SK-N-SH treated with all-trans-retinoic acid at 6 μM for 48 hours (cell line): ENCODE results near the gene TTC39A.
"Not testable (repeated sequence)": the region's sequence is repeated elsewhere in the genome, so short reads cannot be mapped to it uniquely, and the experiment has no call there.

ENCODE experiments used
- ATAC-seq: fragments of 200-7000 bp; cut with Tn5 transposase; 3 replicates; pipeline ENCODE4 v1.9.1; 2020; ENCODE audit warnings: mild to moderate bottlenecking, moderate library complexity
- ARNTL ChIP-seq: fragments of 450-650 bp; formaldehyde crosslinking; IDR thresholded peaks from 2 replicates; pipeline ENCODE4 v1.5.0; 2020; ENCODE audit warnings: low read depth, mild to moderate bottlenecking, moderate library complexity, borderline replicate concordance
- BACH2 ChIP-seq: fragments of 250-450 bp; sonication (Bioruptor Pico); IDR thresholded peaks from 2 replicates; pipeline ENCODE4 v1.9.0; 2021; ENCODE audit warnings: mild to moderate bottlenecking, borderline replicate concordance
- CREB5 ChIP-seq: fragments of 250-450 bp; sonication (Bioruptor Pico); IDR thresholded peaks from 2 replicates; pipeline ENCODE4 v1.5.1; 2020; ENCODE audit warnings: low read depth, mild to moderate bottlenecking, moderate library complexity
- CSRNP3 ChIP-seq: fragments of 250-450 bp; sonication (Bioruptor Pico); IDR thresholded peaks from 2 replicates; pipeline ENCODE4 v1.5.1; 2021; ENCODE audit warnings: mild to moderate bottlenecking, moderate library complexity
- ESRRG ChIP-seq: fragments of 250-450 bp; sonication (Bioruptor Pico); IDR thresholded peaks from 2 replicates; pipeline ENCODE4 v1.6.1; 2021; ENCODE audit warnings: mild to moderate bottlenecking
- GLIS3 ChIP-seq: fragments of 250-450 bp; sonication (Bioruptor Pico); IDR thresholded peaks from 2 replicates; pipeline ENCODE4 v1.5.0; 2020; ENCODE audit warnings: mild to moderate bottlenecking, moderate library complexity
- ISL1 ChIP-seq: fragments of 250-450 bp; sonication (Bioruptor Pico); IDR thresholded peaks from 2 replicates; pipeline ENCODE4 v2.1.2; 2022; ENCODE audit warnings: mild to moderate bottlenecking, moderate library complexity
- OSR1 ChIP-seq: fragments of 250-450 bp; sonication (Bioruptor Pico); IDR thresholded peaks from 2 replicates; pipeline ENCODE4 v1.8.0; 2022; ENCODE audit warnings: moderate library complexity, mild to moderate bottlenecking, inconsistent platforms
- PATZ1 ChIP-seq: fragments of 250-450 bp; sonication (Bioruptor Pico); IDR thresholded peaks from 2 replicates; pipeline ENCODE4 v1.8.0; 2020; ENCODE audit warnings: mild to moderate bottlenecking, moderate library complexity, borderline replicate concordance
- POU6F1 ChIP-seq: fragments of 250-450 bp; sonication (Bioruptor Pico); IDR thresholded peaks from 2 replicates; pipeline ENCODE4 v1.8.0; 2021; ENCODE audit warnings: low read depth, mild to moderate bottlenecking, moderate library complexity, borderline replicate concordance
- PPARA ChIP-seq: fragments of 250-450 bp; sonication (Bioruptor Pico); IDR thresholded peaks from 2 replicates; pipeline ENCODE4 v1.5.0; 2020; ENCODE audit warnings: mild to moderate bottlenecking, borderline replicate concordance
- RARB ChIP-seq: fragments of 250-450 bp; sonication (Bioruptor Pico); IDR thresholded peaks from 2 replicates; pipeline ENCODE4 v1.8.0; 2021; ENCODE audit warnings: mild to moderate bottlenecking, moderate library complexity
- SNAI2 ChIP-seq: fragments of 250-450 bp; sonication (Bioruptor Pico); IDR thresholded peaks from 2 replicates; pipeline ENCODE4 v1.5.0; 2020; ENCODE audit warnings: mild to moderate bottlenecking, moderate library complexity
- TCF4 ChIP-seq: fragments of 250-450 bp; sonication (Bioruptor Pico); IDR thresholded peaks from 2 replicates; pipeline ENCODE4 v1.8.0; 2021; ENCODE audit warnings: mild to moderate bottlenecking, moderate library complexity, borderline replicate concordance
- TOX ChIP-seq: fragments of 250-450 bp; sonication (Bioruptor Pico); IDR thresholded peaks from 2 replicates; pipeline ENCODE4 v1.8.0; 2021; ENCODE audit warnings: mild to moderate bottlenecking, moderate library complexity, borderline replicate concordance
- TSHZ2 ChIP-seq: fragments of 250-450 bp; sonication (Bioruptor Pico); IDR thresholded peaks from 2 replicates; pipeline ENCODE4 v1.5.0; 2020; ENCODE audit warnings: mild to moderate bottlenecking, moderate library complexity
- ZC3H10 ChIP-seq: fragments of 250-450 bp; sonication (Bioruptor Pico); IDR thresholded peaks from 2 replicates; pipeline ENCODE4 v1.5.1; 2021; ENCODE audit warnings: mild to moderate bottlenecking, moderate library complexity
- ZFP3 ChIP-seq: fragments of 250-450 bp; sonication (Bioruptor Pico); IDR thresholded peaks from 2 replicates; pipeline ENCODE4 v1.5.0; 2020; ENCODE audit warnings: mild to moderate bottlenecking, moderate library complexity
- ZFP30 ChIP-seq: fragments of 450-650 bp; formaldehyde crosslinking; IDR thresholded peaks from 2 replicates; pipeline ENCODE4 v1.5.0; 2022; ENCODE audit warnings: mild to moderate bottlenecking, moderate library complexity
- ZNF565 ChIP-seq: fragments of 450-650 bp; formaldehyde crosslinking; conservative IDR thresholded peaks from 2 replicates; pipeline ENCODE4 v1.5.0; 2020; ENCODE audit warnings: low read depth, mild to moderate bottlenecking, moderate library complexity
- ZNF70 ChIP-seq: fragments of 450-650 bp; formaldehyde crosslinking; IDR thresholded peaks from 2 replicates; pipeline ENCODE4 v1.5.0; 2020; ENCODE audit warnings: mild to moderate bottlenecking, moderate library complexity
- ZNF8 ChIP-seq: fragments of 450-650 bp; formaldehyde crosslinking; IDR thresholded peaks from 2 replicates; pipeline ENCODE4 v1.5.0; 2020; ENCODE audit warnings: mild to moderate bottlenecking, moderate library complexity

Gene TTC39A

GRCh38 chr1:51327386-51327785 lies 3.0 kb downstream of the TTC39A start:
- TF ChIP-seq ZFP3 (CRISPR knock-in tag) (no peak), CREB5 (no peak), ZNF565 (CRISPR knock-in tag) (no peak)
- TF ChIP-seq, all 23 proteins: peak for 0
- ATAC-seq: no peak

GRCh38 chr1:51326839-51327238 lies 3.5 kb downstream of the TTC39A start:
- no peak for TF ChIP-seq TCF4 (CRISPR knock-in tag)
- no peak for TF ChIP-seq POU6F1
- no peak for TF ChIP-seq ISL1
- TF ChIP-seq ZNF70 (CRISPR knock-in tag): no peak
- TF ChIP-seq ZNF8 (CRISPR knock-in tag): no peak
- TF ChIP-seq BACH2 (CRISPR knock-in tag): no peak
- TF ChIP-seq CREB5: no peak
- no peak for TF ChIP-seq ARNTL (CRISPR knock-in tag)
- no peak for TF ChIP-seq TOX (CRISPR knock-in tag)
- no peak for TF ChIP-seq ZC3H10
- TF ChIP-seq ZNF565 (CRISPR knock-in tag): no peak
- TF ChIP-seq OSR1 (CRISPR knock-in tag): no peak
- no peak for TF ChIP-seq ZFP3 (CRISPR knock-in tag)
- TF ChIP-seq ESRRG (CRISPR knock-in tag): no peak
- TF ChIP-seq RARB (CRISPR knock-in tag): no peak
- ATAC-seq: no peak

GRCh38 chr1:51325878-51326755 lies 4.2 kb downstream of the TTC39A start:
- ATAC-seq: no peak
- no peak for TF ChIP-seq ZNF565 (CRISPR knock-in tag)
- TF ChIP-seq ISL1: peak; percentile 65
- no peak for TF ChIP-seq RARB (CRISPR knock-in tag)

- TF ChIP-seq GLIS3 (CRISPR knock-in tag) (no peak), ZFP30 (CRISPR knock-in tag) (no peak), TCF4 (CRISPR knock-in tag) (no peak), CSRNP3 (no peak), ZNF8 (CRISPR knock-in tag) (no peak), TSHZ2 (CRISPR knock-in tag) (no peak), PPARA (CRISPR knock-in tag) (no peak), SNAI2 (CRISPR knock-in tag) (no peak), TOX (CRISPR knock-in tag) (no peak), POU6F1 (no peak), ZNF565 (CRISPR knock-in tag) (no peak), RARB (CRISPR knock-in tag) (no peak), PATZ1 (CRISPR knock-in tag) (no peak), OSR1 (CRISPR knock-in tag) (no peak), ARNTL (CRISPR knock-in tag) (no peak), ZFP3 (CRISPR knock-in tag) (no peak)
- TF ChIP-seq, all 23 proteins: peak for 0
- no peak for ATAC-seq
Measured at GRCh38 chr1:51325391-51325790, 5.0 kb downstream of the TTC39A start.

GRCh38 chr1:51325011-51325385 lies 5.4 kb downstream of the TTC39A start:
- ATAC-seq: not testable (repeated sequence)
